ENCODE data around the gene POTEM.
"Not testable (repeated sequence)": the region's sequence is repeated elsewhere in the genome, so short reads cannot be mapped to it uniquely, and the experiment has no call there.

Gene POTEM

GRCh38 chr14:19036811-19037382 lies 69.7 kb downstream of the POTEM start:
- in situ Hi-C loops (cut with HindIII; ENCODE audit: low sequenced_read_pairs), result not testable (repeated sequence)

GRCh38 chr14:19038060-19038664 lies 70.9 kb downstream of the POTEM start:
- in situ Hi-C loops (cut with HindIII; ENCODE audit: low sequenced_read_pairs), result not testable (repeated sequence)

GRCh38 chr14:19038785-19039184 lies 71.6 kb downstream of the POTEM start:
- in situ Hi-C loops (cut with HindIII; ENCODE audit: low sequenced_read_pairs), result not testable (repeated sequence)

- in situ Hi-C loops (cut with HindIII; ENCODE audit: low sequenced_read_pairs), result not testable (repeated sequence)
Observed at GRCh38 chr14:19043384-19043783, 76.2 kb downstream of the POTEM start.

Data from endothelial cell of hepatic sinusoid (primary cell).